Activated CD8-positive, alpha-beta memory T cell treated with anti-CD3 and anti-CD28 coated beads, Interleukin-2, amount 50 U/mL, for 1 hour (primary cell): Measurements from ENCODE around the gene CRTC2.

Experiments
- DNase-seq: peaks from one replicate; pipeline ENCODE4 v3.0.0-alpha.2; 2020; ENCODE audit errors: extremely low read depth

CRTC2 gene

DNA sequence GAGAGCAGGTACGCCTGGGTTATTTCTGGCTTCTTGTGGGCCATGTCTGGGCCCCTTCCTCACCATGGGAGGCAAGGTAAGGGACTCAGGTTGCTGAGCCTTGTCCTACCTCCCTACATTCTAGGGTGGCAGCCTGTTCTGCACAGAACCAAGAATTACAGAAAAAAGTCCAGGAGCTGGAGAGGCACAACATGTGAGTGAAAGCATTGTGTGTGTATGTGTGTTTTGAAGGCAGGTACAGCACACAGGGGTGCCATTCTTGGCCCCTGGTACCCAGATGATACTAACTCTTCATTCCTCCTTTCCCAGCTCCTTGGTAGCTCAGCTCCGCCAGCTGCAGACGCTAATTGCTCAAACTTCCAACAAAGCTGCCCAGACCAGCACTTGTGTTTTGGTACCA lies 14.7 kb upstream of the CRTC2 start:
- no peak for DNase-seq

DNA sequence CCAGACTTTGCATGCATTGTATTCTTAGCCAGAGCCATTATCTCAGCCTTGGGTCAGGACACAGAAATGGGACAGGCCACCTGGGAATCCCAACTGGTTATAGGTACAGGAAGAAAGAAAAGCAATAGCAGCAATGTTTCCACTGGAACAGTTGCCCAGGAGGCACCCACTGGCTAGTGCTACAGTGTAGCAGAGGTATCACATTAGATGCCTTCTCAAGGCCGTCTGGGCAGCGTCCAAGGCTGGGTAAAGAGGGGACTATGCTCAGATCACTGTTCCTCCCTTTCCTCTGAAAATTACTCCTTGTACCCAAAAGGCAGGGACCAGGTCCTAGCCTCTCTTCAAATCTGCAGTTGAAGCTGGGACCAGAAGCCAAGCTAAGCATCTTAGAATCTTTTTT lies 11.9 kb upstream of the CRTC2 start:
- no peak for DNase-seq

DNA sequence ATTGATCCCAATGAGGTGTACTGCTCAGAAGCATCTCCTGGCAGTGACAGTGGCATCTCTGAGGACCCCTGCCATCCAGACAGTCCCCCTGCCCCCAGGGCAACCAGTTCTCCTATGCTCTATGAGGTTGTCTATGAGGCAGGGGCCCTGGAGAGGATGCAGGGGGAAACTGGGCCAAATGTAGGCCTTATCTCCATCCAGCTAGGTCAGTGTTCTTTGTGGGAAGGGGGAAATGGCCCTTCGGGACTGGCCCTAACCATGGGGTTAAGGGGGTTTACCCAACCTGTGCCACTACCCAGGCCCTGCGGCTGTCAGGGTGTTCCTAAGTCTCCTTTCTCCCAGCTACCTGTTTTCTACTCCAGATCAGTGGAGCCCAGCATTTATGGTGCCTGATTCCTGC lies 10.6 kb upstream of the CRTC2 start:
- no peak for DNase-seq

DNA sequence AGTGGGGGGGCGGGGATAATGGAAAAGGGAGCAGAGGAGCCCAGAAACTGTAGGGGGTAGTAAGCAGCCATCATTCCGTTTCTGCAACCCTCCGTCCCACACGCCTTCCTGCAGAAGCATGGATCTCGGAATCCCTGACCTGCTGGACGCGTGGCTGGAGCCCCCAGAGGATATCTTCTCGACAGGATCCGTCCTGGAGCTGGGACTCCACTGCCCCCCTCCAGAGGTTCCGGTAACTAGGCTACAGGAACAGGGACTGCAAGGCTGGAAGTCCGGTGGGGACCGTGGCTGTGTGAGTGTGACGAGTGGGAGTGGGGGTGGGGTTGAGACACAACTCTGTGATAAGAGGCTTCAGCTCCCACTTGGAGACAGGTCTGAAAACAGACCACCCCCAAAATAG lies 10.0 kb upstream of the CRTC2 start:
- DNase-seq = no peak

DNA sequence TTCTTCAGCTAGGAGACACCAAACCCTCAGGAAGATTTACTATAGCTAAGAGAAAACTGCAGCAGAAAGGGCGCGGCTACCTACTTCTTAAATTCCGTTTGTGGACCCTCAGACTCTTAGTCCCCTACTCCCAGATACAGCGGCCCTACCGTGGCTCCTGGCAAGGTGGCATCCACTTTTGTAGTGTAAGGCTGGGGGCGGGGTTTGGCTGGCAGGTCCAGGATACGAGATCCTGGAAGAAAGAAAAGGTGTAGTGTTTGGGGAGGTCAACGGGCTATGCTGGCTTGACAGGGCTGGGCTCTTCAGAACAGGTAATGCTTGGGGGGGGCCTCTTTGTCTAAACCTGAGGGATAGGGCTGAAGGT lies 9.6 kb upstream of the CRTC2 start:
- no peak for DNase-seq

DNA sequence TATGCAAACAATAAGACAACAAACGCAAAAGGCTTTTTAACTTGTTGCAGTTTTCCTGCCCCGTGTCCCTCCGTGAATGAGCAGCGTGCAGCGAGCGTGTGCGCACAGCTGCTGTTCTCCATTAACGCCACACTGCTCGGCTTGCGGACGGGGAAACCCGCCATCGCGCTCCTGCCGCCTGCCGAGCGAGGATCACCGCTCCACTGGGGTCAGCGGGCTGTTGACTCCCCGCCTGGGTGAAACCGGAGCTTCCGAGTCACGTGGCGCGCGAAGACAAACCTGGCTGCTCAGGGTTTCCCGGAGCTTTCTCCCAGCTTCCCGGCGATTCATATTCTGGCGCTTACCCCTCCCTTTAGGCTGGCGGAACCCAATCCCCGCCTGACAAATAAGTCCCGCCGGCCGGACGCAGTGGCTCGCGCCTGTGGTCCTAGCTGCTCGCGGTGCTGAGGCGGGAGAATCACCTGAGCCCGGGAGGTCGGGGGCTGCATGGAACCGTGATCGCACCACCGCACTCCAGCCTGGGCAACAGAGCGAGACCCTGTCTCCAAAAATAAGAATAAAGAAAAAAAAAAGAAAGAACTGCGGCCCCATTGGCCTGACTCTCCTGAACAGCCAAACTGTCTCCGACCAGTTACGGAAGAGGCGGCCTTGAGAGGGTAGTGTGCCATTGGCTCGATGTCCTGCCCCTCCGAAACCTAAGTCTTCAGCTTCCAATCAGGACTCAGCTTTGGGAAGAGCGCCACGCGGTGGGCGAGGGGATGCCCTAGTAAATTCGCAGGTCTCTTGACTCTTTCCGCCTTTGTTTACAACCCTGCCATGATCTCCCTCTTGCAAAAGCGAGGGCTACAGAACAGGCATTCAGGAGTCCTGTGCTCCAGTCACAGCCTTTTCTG lies 8.9 kb upstream of the CRTC2 start, which contains the start of gene CREB3L4:
CREB3L4 (plus strand) TSS at position 796 of the 893 bp plus-strand sequence. CDS start 624 bp downstream, outside the sequence.
- no peak for DNase-seq

DNA sequence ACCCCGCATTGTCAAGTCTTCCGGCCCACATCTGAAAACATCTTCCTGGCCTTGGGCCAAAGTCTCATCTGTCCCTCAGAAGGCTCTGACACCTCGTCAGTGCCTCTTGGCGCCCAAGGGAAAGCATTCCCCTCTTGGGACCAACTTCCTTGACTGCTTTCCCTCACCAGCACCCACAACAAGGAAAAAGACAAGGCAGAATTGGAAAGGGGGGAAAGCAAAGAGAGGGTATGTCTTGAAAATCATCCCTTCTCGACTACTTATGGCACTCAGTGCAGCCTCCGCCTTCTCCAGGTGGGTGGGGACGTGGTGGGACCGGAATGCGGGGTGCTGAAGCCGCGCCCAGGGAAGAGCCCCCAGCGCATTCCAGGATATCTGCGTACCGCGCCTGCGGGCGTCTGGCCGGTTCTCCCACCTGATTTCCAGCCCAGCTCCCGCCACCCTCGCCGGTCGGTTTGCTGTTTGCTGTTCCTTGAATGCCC lies 5.5 kb upstream of the CRTC2 start:
- no peak for DNase-seq

DNA sequence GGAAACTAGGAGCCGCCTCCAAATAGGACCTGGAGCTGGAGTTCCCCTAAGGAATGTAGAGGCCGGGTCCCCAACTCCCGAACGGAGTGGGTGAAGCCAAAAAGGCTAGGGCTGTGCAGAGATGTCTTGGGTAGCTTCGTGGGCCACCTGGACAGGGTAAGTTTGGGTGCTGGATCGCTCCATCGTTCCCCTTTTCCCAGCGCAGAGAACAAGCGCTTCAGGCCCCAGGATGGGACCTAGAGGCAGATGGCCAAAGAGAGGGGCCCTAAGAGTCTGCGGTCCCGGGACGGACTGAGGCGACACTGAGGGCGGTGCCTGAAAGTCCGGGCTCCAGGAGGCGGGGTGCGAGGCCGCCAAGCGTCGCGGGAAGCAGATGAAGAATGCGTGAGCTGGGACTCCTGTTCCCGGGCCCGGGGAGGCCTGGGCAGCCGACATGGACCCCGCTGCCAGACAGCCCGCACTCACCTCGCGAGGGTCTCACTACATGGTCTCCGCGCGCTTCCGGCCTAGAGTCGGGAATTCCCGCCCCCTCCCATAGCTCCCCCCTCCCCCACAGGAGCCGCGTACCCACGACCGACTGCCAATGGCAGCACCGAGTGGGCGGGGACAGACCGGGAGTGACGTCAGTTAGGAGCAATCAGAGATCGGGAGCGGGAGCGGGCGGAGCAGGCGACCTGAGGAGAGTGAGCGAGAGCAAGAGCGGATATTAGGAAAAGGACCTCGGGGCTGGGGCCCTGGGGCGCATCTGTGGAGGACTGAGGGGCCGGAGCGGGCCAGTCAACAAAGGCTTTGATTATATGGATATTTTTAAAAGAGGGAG lies 4.8 kb upstream of the CRTC2 start, which contains the start of gene SLC39A1:
SLC39A1 (minus strand) TSS at position 508 of the 820 bp plus-strand sequence. CDS start 822 bp downstream, outside the sequence.
- DNase-seq = peak; percentile 88

DNA sequence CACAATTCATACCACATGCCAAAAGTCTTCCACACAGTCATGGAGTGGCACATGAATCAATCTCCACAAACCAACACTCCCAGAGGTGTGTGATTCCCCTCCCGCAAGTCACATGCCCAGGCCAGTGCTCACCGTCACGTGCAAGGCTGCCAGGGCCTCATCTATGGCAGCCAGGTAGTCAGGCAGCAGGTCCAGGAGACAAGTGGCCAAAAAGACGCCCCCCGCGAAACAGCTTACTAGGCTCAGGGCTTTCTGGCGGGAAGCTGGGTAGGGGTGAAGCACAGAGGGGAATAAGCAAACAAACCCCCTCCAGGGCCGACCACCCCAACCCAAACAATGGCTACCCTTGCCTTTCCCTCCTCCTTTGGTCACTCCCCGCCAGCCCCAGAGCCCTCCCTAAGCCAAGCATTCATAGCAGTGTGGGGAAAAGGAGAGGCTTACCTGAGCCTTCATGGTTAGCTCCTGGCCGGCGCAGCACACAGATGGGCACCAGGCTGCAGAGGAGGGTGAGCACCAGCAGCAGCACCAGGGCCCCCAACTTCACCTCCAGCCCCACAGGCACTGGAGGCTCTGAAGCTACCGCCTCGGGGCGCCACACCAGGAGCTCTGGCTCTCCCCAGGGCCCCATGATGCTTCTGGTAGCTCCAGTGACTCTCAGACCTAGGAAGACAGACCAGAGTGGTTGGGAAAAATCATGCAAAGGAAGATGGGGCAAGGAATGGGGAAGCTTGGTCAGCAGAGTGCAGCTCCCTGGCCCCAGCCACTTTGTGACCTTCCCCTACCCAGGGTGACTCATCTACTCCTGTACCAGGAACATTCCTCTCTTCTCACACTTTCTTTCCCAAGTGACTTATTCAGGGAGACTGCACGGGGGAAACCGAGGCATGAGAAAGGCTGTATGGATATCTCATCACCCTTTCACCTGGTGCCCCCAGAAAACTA lies 3.9 kb upstream of the CRTC2 start:
- DNase-seq = no peak

DNA sequence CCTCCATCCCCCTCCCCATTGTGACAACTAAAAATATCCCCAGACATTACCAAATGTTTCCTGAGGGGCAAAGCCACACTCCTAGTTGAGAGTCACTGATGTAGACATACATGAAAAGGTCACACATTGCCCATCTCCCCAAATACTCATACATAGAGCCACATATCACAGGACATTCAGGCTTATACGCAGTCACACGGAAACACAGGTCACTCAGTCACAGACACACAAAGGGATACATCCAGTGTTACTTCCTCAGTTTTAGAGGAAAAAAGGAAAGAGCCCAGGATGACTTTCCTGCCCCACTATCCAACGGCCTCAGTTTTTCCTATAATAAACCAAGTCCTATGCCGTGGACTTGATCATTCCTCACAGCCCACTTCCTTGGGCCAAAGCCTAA lies 3.0 kb upstream of the CRTC2 start:
- no peak for DNase-seq

DNA sequence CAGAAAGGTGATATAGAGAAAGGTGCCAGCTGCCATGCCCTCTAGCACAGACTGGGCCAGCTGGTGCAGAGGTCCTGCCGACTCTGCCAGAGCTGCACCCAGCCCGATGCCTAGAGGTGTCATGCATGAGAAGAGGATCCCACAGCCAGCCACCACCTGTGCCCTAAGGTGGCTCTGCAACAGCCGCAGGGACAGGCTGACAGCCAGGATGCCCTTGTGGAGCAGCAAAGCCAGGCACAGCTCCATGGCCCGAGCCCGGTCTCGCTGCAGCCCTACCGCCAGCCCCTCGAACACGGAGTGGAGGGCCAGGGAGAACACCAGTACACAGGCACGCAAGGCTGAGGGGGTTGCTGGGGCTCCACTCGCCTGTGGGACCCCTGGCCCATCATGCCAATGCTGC lies 1.8 kb upstream of the CRTC2 start:
- DNase-seq = no peak

DNA sequence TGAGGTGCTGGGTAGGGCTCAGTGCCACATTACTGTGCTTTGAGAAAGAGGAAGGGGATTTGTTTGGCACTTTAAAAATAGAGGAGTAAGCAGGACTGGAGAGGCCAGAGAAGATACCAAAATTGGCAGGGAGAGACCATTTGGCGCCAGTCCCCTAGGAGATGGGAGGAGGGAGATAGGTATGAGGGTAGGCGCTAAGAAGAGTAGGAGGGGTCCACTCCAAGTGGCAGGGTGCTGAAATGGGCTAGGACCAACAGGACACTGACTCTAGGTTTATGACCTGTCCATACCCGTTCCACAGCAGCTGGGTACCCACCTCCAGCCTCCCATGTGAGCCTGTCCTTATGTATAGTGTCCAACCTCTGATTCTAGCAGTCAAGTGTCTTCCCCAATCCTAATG lies 1.0 kb upstream of the CRTC2 start:
- DNase-seq = no peak

DNA sequence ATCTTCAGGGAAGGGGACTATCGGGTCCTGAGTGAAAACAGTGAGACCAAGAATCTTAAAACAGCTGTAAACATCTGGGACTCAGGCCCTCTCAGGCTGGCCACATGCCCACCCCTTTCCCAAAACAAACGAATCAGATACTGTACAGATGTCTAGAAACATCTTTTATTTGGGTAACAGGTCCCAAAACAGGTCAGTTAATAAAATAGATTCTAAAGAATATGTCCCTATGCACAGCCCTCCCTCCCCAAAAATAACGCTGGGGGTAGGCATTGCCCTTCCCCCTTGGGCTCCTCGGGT lies 499 bp upstream of the CRTC2 start:
- no peak for DNase-seq

DNA sequence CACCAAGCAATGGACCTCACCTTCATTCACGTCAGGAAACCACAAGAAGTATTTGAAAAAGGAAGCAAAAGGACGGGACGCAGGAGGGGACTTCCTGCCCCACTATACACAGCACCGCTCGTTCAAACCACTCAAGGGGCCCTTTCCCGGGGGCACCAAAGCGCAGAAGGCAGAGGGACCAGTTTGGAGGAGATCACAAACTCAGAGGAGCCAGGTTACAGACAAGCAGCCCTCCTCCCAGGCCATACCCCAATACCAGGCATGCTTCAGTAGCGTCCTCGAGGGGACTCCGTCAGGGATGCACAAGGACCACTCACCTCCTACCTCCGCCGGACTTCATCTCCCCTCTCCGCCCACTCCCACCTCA lies 685 bp downstream of the CRTC2 start:
- no peak for DNase-seq

DNA sequence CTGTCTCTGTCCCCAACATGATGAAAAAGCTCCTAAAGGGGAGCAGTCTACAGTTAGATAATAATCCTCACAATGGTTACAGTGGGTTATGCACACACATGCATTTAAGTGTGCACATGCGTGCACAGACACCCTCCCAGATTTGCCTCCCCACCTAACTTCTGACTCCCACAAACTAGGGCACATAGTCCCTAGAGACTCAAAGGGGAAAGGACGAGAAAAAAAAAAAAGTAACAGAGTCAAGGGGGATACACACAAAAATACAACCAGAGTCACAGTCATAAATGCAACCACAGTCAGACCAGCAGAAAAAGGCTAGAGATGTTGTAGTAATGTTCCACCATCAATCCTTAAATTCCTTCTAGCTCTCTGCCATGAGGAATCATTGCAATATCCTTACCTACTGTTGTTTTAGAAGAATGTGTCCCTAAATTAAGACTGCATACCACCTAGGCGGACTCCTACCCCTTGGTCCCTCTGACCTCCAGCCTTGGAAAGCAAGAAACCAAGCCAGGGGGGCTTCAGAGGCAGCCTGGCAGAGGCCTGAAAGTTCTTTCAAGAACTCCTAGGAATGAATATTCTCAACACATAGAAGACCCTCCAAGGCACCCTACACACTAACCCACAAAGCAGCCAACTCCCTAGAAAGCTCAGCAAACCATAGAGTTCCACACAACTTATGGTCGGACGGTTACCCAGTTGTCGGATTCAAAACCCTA lies 1.3 kb downstream of the CRTC2 start:
- DNase-seq = no peak

DNA sequence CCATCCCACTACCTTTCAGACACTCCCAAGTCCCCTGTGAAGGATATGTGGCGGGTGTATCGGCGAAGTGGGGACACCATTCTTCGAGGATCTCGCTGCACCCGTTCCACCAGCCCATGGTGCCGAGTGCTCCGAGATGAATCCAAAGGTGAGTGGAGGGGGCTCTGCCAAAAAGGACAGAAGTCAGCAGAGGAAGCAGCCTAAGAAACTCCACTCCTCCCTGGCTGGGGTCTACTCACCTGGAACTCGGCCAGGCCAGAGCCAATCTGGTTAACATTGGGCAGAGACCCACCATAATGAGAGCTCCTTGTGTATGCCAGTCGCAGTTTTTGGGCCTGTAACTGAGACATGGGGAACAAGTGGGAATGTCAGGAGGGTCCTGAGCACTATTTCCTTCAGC lies 3.6 kb downstream of the CRTC2 start:
- DNase-seq = no peak

DNA sequence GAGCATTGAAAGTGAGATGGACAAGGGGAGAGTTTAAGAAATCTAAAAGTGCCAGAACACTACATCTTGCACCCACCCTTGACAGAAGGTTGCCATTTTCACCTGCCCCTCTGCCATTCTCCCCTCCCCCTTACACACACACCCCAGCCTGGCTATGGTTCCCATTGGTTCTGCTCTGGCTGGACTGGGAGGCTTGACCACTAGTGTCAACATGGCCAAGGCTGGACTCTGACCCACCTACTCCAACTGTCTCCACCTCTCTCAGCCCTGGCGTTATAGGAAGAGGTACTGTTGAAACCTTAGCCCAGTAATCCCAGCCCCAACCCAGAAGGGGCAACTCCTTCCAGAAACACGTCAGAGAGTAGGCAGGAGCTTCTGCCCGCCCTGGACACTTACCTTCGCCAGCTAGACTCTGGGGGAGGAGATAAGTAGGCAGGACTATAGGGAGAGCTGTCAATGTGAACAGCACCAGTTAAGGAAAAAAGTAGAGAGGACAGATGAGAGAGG lies 4.5 kb downstream of the CRTC2 start:
- DNase-seq = no peak

DNA sequence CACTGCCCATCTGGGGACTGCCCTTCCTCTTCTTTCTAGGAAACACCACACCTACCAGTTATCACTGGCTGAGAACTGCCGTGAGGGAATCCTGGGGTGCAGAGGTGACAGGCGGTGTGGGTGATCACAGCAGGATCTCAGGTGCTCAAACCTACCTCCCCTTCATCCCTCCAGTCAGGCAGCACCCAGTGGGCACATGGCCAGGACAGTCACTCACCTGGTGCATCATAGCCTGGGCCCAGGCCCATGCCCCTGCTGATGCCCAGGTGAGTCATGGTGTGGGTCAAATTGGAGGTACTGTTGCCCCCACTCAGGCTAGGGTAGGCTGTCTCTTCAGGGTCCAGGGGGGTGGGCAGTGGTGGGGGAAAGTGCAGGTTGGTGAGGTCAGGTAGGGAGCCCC lies 6.6 kb downstream of the CRTC2 start:
- DNase-seq = no peak

DNA sequence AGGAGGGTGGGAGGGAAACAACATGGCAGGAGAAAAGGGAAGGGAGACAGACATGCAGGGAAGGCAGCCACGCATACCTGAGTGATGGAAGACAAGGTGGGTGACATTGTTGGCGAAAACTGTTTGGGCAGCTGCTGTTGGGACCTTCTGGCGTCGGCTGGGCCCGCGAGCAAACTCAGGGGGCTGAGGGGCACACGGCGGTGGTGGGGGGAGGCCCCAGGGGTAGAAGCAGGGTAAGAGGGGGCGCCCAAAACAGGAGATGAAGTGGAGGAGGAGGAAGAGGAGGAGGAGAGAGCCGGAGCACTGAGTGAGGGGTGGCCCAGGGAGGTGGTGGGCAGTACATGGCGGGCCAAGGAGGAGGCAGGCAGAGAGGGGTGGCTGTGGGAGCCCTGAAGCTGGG lies 7.2 kb downstream of the CRTC2 start:
- no peak for DNase-seq

DNA sequence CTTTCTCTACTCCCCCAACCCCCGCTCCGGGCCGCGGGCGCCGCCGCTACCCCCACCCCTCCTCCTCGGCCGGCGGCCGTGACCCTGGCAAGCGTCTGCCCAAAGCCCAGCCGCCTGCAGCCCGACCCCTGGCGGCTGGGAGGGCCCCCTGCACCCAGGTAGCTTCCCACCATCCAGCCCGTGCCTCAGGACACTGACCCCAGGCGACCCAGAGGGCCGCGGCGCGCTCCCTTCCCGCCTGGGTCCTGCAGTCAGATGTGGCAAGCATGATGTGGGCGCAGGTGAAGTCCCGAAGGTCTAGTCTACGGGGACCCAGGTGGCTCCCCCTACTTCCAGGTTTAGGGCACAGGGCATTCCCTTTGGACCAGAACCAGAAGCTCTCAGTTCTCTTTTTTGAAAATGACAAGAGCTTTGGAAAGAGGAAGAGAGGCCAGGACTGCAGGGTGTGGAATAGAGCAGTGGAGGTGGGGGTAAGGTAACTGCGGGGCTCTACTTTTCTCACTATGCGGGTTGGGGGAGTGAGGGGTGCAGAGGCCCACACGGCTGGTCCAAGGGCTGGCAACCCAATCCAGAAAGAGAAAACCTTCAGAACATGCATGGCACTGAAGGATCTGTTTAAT lies 11.7 kb downstream of the CRTC2 start, which contains the start of gene DENND4B:
DENND4B (minus strand) TSS at position 97 of the 620 bp plus-strand sequence. CDS start 2,344 bp downstream, outside the sequence.
- no peak for DNase-seq
